SU-DHL-6 (cell line): Measurements from ENCODE around the gene BRD3OS.

ENCODE experiments used
- H2AFZ ChIP-seq: fragments of 200-600 bp; sonication (generic); 2 replicates; pipeline ENCODE4 v1.6.1; 2014; ENCODE audit warnings: low read depth, mild to moderate bottlenecking, moderate library complexity, mixed read lengths, antibody characterized with exemption, low read length; ENCODE audit not compliant: severe bottlenecking
- H3F3A ChIP-seq: fragments of 200-600 bp; shearing (Covaris generic); 2 replicates; pipeline ENCODE4 v1.6.0; 2016; ENCODE audit warnings: antibody characterized with exemption, mild to moderate bottlenecking; ENCODE audit not compliant: insufficient read depth
- H3K27ac ChIP-seq: fragments of 200-600 bp; sonication (generic); 2 replicates; pipeline ENCODE4 v1.5.1; 2016; ENCODE audit warnings: low read depth, mild to moderate bottlenecking, low read length, moderate library complexity, mixed read lengths
- H3K27me3 ChIP-seq: fragments of 200-600 bp; sonication (generic), shearing (Covaris generic); 2 replicates; pipeline ENCODE4 v1.6.0; 2014; ENCODE audit warnings: mild to moderate bottlenecking, low read length
- H3K36me3 ChIP-seq: fragments of 200-600 bp; sonication (generic); 2 replicates; pipeline ENCODE4 v1.6.1; 2014; ENCODE audit warnings: mild to moderate bottlenecking, low read length, mixed read lengths
- H3K4me2 ChIP-seq: fragments of 300-600, 200-600 bp; shearing (Covaris generic), sonication (generic); 2 replicates; pipeline ENCODE4 v1.6.0; 2014; ENCODE audit warnings: low read length, low read depth, mild to moderate bottlenecking; ENCODE audit not compliant: poor library complexity, severe bottlenecking
- H3K4me3 ChIP-seq: fragments of 200-600 bp; sonication (generic); 2 replicates; pipeline ENCODE4 v1.5.1; 2014; ENCODE audit warnings: antibody characterized with exemption, low read length, mild to moderate bottlenecking, mixed read lengths; ENCODE audit not compliant: insufficient read depth, poor library complexity, severe bottlenecking
- H3K79me2 ChIP-seq: fragments of 200-600 bp; sonication (generic); 2 replicates; pipeline ENCODE4 v1.6.1; 2014; ENCODE audit warnings: mild to moderate bottlenecking, low read length, moderate library complexity; ENCODE audit not compliant: insufficient read depth
- H3K9ac ChIP-seq: fragments of 200-600 bp; sonication (generic); 2 replicates; pipeline ENCODE4 v1.7.0; 2014; ENCODE audit warnings: mild to moderate bottlenecking, low read length
- H3K9me2 ChIP-seq: fragments of 200-600 bp; sonication (generic); replicated peaks from 2 replicates; pipeline ENCODE4 v1.6.1; 2014; ENCODE audit warnings: low read length; ENCODE audit not compliant: insufficient read depth
- H3K9me3 ChIP-seq: fragments of 200-600 bp; sonication (generic); 2 replicates; pipeline ENCODE4 v1.6.1; 2014; ENCODE audit warnings: low read length, mixed read lengths; ENCODE audit not compliant: insufficient read depth
- H4K20me1 ChIP-seq: fragments of 200-600 bp; sonication (generic); 2 replicates; pipeline ENCODE4 v1.6.1; 2014; ENCODE audit warnings: low read depth, mild to moderate bottlenecking, antibody characterized with exemption, low read length, moderate library complexity, mixed read lengths
- CTCF ChIP-seq: fragments of 200-600 bp; sonication (generic); IDR thresholded peaks from one replicate; pipeline ENCODE4 v1.5.1; 2017; ENCODE audit warnings: antibody characterized with exemption, mild to moderate bottlenecking, low read length, moderate library complexity; ENCODE audit not compliant: insufficient read depth, poor library complexity, severe bottlenecking
- EZH2phosphoT487 ChIP-seq: fragments of 200-600 bp; sonication (generic), shearing (Covaris generic); conservative IDR thresholded peaks from 2 replicates; pipeline ENCODE4 v1.6.1; 2018; ENCODE audit warnings: mild to moderate bottlenecking, antibody characterized with exemption, low read length, moderate library complexity, mixed read lengths

Gene BRD3OS

GRCh38 chr9:133998915-133999595, 26.2 kb upstream of the BRD3OS start:
- H3K9me2 ChIP-seq: no peaks in the 10 kb centered on the region
- H3K9ac ChIP-seq: no peak overlapping the region
- no peaks in the 10 kb centered on the region for H3K79me2 ChIP-seq

GRCh38 chr9:133999851-134000265, 25.4 kb upstream of the BRD3OS start:
- no peak overlapping the region for H3K9ac ChIP-seq
- H3K27me3 ChIP-seq: no peaks in the 10 kb centered on the region
- no peak overlapping the region for H3K4me3 ChIP-seq
- no peaks in the 10 kb centered on the region for H3K79me2 ChIP-seq
- TF ChIP-seq CTCF: no peak
- TF ChIP-seq EZH2phosphoT487: no peak
- no peaks in the 10 kb centered on the region for H3F3A ChIP-seq
- no peak overlapping the region for H3K4me2 ChIP-seq
- H3K9me3 ChIP-seq: no peaks in the 10 kb centered on the region
- no peaks in the 10 kb centered on the region for H3K36me3 ChIP-seq
- H4K20me1 ChIP-seq: no peaks in the 10 kb centered on the region
- H2AFZ ChIP-seq: no peak overlapping the region
- H3K27ac ChIP-seq: no peak overlapping the region
- no peaks in the 10 kb centered on the region for H3K9me2 ChIP-seq

More at GRCh38 chr9:133998915-133999595, 26.2 kb upstream of the BRD3OS start:
- Histone ChIP-seq H3K27ac (no peak overlapping the region), H3K27me3 (no peaks in the 10 kb centered on the region), H3K36me3 (no peaks in the 10 kb centered on the region), H4K20me1 (no peaks in the 10 kb centered on the region), H3K4me2 (no peak overlapping the region), H2AFZ (no peak overlapping the region), H3F3A (no peaks in the 10 kb centered on the region), H3K9me3 (no peaks in the 10 kb centered on the region), H3K4me3 (no peak overlapping the region)
- TF ChIP-seq CTCF (no peak), EZH2phosphoT487 (no peak)

GRCh38 chr9:134002796-134003195, 22.5 kb upstream of the BRD3OS start:
- no peak overlapping the region for H3K4me3 ChIP-seq
- H3F3A ChIP-seq: no peaks in the 10 kb centered on the region
- no peak overlapping the region for H3K27ac ChIP-seq
- no peaks in the 10 kb centered on the region for H3K36me3 ChIP-seq
- H3K9ac ChIP-seq: no peak overlapping the region
- H2AFZ ChIP-seq: no peak overlapping the region
- no peak overlapping the region for H3K4me2 ChIP-seq
- H3K27me3 ChIP-seq: no peaks in the 10 kb centered on the region
- TF ChIP-seq EZH2phosphoT487 (no peak), CTCF (no peak)
- H3K79me2 ChIP-seq: no peaks in the 10 kb centered on the region
- H4K20me1 ChIP-seq: no peaks in the 10 kb centered on the region
- H3K9me2 ChIP-seq: no peaks in the 10 kb centered on the region
- no peaks in the 10 kb centered on the region for H3K9me3 ChIP-seq
